ENCODE measurements around the gene CHST4.

Gene CHST4

GRCh38 chr16:71520550-71520949 lies 5.7 kb upstream of the CHST4 start:
- no peak overlapping the region for H3K4me3 ChIP-seq
- TF ChIP-seq, protein P1, sequence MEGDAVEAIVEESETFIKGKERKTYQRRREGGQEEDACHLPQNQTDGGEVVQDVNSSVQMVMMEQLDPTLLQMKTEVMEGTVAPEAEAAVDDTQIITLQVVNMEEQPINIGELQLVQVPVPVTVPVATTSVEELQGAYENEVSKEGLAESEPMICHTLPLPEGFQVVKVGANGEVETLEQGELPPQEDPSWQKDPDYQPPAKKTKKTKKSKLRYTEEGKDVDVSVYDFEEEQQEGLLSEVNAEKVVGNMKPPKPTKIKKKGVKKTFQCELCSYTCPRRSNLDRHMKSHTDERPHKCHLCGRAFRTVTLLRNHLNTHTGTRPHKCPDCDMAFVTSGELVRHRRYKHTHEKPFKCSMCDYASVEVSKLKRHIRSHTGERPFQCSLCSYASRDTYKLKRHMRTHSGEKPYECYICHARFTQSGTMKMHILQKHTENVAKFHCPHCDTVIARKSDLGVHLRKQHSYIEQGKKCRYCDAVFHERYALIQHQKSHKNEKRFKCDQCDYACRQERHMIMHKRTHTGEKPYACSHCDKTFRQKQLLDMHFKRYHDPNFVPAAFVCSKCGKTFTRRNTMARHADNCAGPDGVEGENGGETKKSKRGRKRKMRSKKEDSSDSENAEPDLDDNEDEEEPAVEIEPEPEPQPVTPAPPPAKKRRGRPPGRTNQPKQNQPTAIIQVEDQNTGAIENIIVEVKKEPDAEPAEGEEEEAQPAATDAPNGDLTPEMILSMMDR (IDR thresholded peaks at IDR 0.05) = no peak
- H3K27ac ChIP-seq = no peak overlapping the region
- no peak for DNase-seq (ENCODE audit: low spot score)

DNA sequence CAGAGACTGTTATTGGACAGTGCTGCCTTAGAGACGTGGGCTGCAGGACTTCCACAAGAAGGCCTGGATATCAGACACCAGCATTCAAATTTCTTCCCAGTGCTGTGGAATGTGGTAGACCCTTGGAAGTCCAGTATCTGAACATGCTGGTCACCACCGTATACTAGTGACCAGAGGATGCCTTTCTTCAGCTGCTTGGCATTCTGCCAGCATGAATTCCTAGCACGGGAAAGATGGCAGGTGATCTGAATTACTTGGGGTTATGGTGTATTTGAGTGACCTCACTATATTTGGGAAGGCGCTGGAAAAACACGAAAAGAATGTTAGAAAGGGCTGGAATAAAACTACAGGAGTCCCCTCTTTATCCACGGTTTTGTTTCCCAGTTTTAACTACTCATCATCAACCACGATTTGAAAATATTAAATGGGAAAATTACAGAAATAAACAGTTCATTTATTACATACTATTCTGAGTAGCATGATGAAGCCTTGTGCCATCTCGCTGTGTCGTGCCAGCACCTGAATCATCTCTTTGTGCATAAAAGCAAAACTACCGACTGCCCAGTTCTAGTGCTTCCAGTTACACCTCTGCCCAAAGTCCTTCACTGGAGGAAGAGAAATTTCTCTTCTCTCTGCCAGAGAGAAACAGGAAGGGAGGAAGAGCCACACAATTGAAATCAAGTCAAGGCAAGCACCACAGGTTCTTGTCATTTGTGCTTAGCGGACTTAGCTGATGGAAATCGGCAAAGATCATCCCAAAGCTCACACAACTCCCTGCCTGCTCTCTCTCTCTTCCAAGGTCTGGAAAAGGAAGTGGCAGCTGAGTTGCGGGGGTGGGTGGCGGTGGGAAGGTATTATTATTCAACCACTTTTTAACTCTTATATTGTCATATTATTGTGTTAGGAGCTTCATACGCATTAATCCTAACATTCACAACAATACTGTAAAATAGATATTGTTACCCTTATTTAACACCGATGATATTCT lies 1.4 kb upstream of the CHST4 start:
- no peak for DNase-seq (ENCODE audit: low spot score)
- Histone ChIP-seq H3K27ac (no peak overlapping the region), H3K4me3 (no peak overlapping the region)
- TF ChIP-seq, protein P1 (IDR thresholded peaks at IDR 0.05) = no peak

DNA sequence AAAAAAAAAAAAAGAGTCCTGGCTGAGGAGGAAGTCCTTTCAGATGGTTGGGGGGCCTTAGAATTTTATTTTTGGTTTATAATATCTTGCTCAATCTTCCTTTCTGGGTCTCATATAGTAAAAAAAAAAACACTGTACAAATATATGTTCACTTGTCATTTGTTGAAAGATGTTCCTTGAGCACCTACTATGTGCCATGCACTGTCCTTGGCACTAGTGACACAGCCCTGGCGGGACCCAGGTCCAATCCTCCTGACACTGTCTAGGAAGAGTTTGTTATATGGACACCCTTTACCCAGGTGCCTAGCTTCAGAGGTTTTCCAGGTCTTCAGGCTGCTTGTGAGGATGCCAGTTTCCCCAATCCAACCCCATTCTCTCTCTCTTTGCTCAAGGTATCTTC lies 2.0 kb downstream of the CHST4 start:
- TF ChIP-seq, protein P1 (IDR thresholded peaks at IDR 0.05) = no peak

DNA sequence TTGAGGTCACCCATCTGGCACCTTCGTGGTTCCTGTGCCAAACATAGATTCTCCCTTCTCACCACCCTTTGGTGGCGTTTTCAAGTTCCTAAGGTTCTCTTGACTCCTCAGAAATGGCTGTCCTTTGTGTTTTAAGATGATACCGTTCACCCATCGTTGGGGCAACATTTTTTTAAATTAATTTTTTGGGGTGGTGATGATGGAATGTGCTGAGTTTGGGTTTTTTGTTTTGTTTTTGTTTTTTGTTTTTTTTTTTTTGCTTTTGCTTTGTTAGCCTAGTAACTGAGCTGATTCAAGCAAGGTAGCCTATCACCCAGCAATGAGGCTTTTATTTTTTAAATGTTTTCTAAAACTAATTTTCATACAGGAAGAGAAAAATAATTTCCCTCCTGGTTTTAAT lies 2.6 kb downstream of the CHST4 start:
- TF ChIP-seq, protein P1 (IDR thresholded peaks at IDR 0.05) = no peak
- H3K4me3 ChIP-seq = no peak overlapping the region
- no peak overlapping the region for H3K27ac ChIP-seq
- DNase-seq (ENCODE audit: low spot score) = no peak

More for the DNA sequence above, 2.0 kb downstream of the CHST4 start:
- no peak overlapping the region for H3K4me3 ChIP-seq
- no peak overlapping the region for H3K27ac ChIP-seq
- no peak for DNase-seq (ENCODE audit: low spot score)

DNA sequence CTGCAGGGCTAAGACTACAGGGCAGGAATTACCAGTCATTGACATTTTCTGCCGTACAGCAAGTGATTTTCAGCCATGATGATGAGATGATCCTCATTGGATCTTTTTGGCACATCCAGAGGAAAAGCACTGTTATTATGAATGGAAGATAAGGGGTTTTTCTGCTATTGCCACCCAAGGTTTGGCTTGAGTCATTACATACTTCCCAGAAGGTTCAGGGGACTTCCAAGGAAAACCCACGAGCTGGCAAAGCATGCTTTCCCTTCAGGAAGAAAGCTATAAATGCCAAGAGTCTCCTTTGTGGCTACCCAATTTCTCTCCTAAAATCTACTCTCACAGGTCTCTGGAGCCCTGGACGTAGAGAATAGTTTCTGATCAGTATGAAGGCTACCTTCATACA lies 6.1 kb downstream of the CHST4 start:
- Histone ChIP-seq H3K4me3 (no peak overlapping the region), H3K27ac (no peak overlapping the region)
- DNase-seq (ENCODE audit: low spot score) = no peak
- TF ChIP-seq, protein P1 (IDR thresholded peaks at IDR 0.05) = no peak

DNA sequence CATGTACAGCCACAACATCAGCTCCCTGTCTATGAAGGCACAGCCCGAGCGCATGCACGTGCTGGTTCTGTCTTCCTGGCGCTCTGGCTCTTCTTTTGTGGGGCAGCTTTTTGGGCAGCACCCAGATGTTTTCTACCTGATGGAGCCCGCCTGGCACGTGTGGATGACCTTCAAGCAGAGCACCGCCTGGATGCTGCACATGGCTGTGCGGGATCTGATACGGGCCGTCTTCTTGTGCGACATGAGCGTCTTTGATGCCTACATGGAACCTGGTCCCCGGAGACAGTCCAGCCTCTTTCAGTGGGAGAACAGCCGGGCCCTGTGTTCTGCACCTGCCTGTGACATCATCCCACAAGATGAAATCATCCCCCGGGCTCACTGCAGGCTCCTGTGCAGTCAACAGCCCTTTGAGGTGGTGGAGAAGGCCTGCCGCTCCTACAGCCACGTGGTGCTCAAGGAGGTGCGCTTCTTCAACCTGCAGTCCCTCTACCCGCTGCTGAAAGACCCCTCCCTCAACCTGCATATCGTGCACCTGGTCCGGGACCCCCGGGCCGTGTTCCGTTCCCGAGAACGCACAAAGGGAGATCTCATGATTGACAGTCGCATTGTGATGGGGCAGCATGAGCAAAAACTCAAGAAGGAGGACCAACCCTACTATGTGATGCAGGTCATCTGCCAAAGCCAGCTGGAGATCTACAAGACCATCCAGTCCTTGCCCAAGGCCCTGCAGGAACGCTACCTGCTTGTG lies 10.7 kb downstream of the CHST4 start:
- no peak for DNase-seq (ENCODE audit: low spot score)
- no peak overlapping the region for H3K4me3 ChIP-seq
- H3K27ac ChIP-seq = no peak overlapping the region
- TF ChIP-seq, protein P1 (IDR thresholded peaks at IDR 0.05) = no peak

Data from coronary artery (tissue), 2 donors.